Measurements from ENCODE around the gene FAM199X. TPM values are rescaled to one million over a fixed set of nuclear protein-coding genes. Genes with fewer than 3 reads are reported as not detected.

Gene FAM199X
- total and polyA plus RNA-seq, 2 experiments from 2014 or later: 9.7 to 16.9 TPM

- Histone ChIP-seq H3K4me3 (no peak overlapping the region), H3K9ac (no peak overlapping the region), H3K79me2 (ENCODE audit: insufficient read depth) (no peaks in the 10 kb centered on the region), H3K27ac (no peak overlapping the region), H3K4me2 (ENCODE audit: unreplicated experiment) (no peak overlapping the region), H3K4me1 (ENCODE audit: insufficient read depth) (no peaks in the 10 kb centered on the region), H2AFZ (no peak overlapping the region), H4K20me1 (ENCODE audit: insufficient read depth) (no peaks in the 10 kb centered on the region), H3K9me3 (ENCODE audit: low read depth) (no peaks in the 10 kb centered on the region), H3K27me3 (replicated peaks; ENCODE audit: insufficient read depth) (no peaks in the 10 kb centered on the region), H3K9me2 (ENCODE audit: insufficient read depth) (no peaks in the 10 kb centered on the region), H3K36me3 (ENCODE audit: low read depth) (no peaks in the 10 kb centered on the region), H3F3A (ENCODE audit: insufficient read depth) (no peaks in the 10 kb centered on the region)
- 12 to 21% methylated on average over 2 of the region's 2 CpGs for WGBS, 2 experiments (ENCODE audit: low coverage in 1 of 2, low lambda C conversion rate in 2 of 2, missing lambda C conversion rate in 2 of 2)
- in situ Hi-C loops (cut with MboI): no loop called here
- TF ChIP-seq EZH2phosphoT487 (IDR thresholded peaks at IDR 0.05; ENCODE audit: insufficient read depth, low read depth): no peak
- no peak for TF ChIP-seq EZH2 (IDR thresholded peaks at IDR 0.05; ENCODE audit: insufficient read depth, poor library complexity, severe bottlenecking)
- no peak for DNase-seq
Observed at GRCh38 chrX:104126856-104127255, 39.4 kb upstream of the FAM199X start.

GRCh38 chrX:104130808-104131207, 35.4 kb upstream of the FAM199X start:
- no peak overlapping the region for H3K4me2 ChIP-seq (ENCODE audit: unreplicated experiment)
- peak; percentile 2 for DNase-seq
- H3K27me3 ChIP-seq (replicated peaks; ENCODE audit: insufficient read depth): no peaks in the 10 kb centered on the region
- no peaks in the 10 kb centered on the region for H3K4me1 ChIP-seq (ENCODE audit: insufficient read depth)
- no peaks in the 10 kb centered on the region for H3F3A ChIP-seq (ENCODE audit: insufficient read depth)
- no peak overlapping the region for H3K4me3 ChIP-seq
- no peak for TF ChIP-seq EZH2phosphoT487 (IDR thresholded peaks at IDR 0.05; ENCODE audit: insufficient read depth, low read depth)
- peaks cover 14% of the 10 kb centered on the region; the same call in 1 of the 2 replicates for H3K79me2 ChIP-seq (ENCODE audit: insufficient read depth)
- no peaks in the 10 kb centered on the region for H3K9me3 ChIP-seq (ENCODE audit: low read depth)
- 90 to 96% methylated on average over 6 of the region's 6 CpGs for WGBS, 2 experiments (ENCODE audit: low coverage in 1 of 2, low lambda C conversion rate in 2 of 2, missing lambda C conversion rate in 2 of 2)
- no peaks in the 10 kb centered on the region for H3K9me2 ChIP-seq (ENCODE audit: insufficient read depth)
- H3K36me3 ChIP-seq (ENCODE audit: low read depth): no peaks in the 10 kb centered on the region
- H2AFZ ChIP-seq: no peak overlapping the region
- H3K27ac ChIP-seq: no peak overlapping the region
- no peak overlapping the region for H3K9ac ChIP-seq
- in situ Hi-C loops (cut with MboI): no loop called here
- no peaks in the 10 kb centered on the region for H4K20me1 ChIP-seq (ENCODE audit: insufficient read depth)

DNA sequence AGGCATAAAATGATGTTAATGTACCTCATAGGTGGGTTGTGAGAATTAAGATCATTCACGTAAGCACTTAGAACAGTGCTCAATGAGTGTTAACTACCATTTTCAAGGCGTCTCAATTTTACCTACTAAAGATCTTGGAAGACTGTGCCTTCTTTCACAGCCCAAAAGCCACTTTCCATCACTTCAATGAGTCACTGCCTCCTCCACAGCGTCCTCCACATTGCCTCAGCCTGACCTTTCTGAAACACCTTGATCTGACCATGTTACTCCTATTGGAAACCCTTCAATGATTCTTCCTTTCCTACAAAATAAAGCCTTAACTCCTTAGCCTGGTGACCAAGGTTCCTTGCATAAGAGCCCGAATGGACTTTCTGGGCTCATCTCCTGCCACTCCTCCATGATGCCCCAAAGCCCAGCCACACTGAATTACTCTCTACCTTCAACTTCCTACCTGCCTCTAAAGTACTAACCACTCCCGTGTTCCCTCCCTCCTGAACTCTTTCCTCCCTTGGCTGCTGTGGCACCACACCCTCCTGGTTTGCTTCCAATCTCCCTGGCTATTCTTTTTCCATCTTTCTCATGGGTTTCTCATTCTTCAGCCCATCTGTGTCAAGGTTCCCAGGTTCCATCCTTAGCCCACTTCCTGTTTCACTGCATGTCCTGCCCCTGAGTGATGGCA, 31.5 kb upstream of the FAM199X start:
- 96 to 97% methylated on average over 5 of the region's 5 CpGs for WGBS, 2 experiments (ENCODE audit: low coverage in 1 of 2, low lambda C conversion rate in 2 of 2, missing lambda C conversion rate in 2 of 2)
- no peaks in the 10 kb centered on the region for H3K36me3 ChIP-seq (ENCODE audit: low read depth)
- H3F3A ChIP-seq (ENCODE audit: insufficient read depth): no peaks in the 10 kb centered on the region
- H3K9me3 ChIP-seq (ENCODE audit: low read depth): no peaks in the 10 kb centered on the region
- H3K4me2 ChIP-seq (ENCODE audit: unreplicated experiment): no peak overlapping the region
- H3K27ac ChIP-seq: no peak overlapping the region
- in situ Hi-C loops (cut with MboI): no loop called here
- H2AFZ ChIP-seq: no peak overlapping the region
- TF ChIP-seq EZH2phosphoT487 (IDR thresholded peaks at IDR 0.05; ENCODE audit: insufficient read depth, low read depth) (no peak), EZH2 (IDR thresholded peaks at IDR 0.05; ENCODE audit: insufficient read depth, poor library complexity, severe bottlenecking) (no peak)
- peaks cover 14% of the 10 kb centered on the region; the same call in 1 of the 2 replicates for H3K79me2 ChIP-seq (ENCODE audit: insufficient read depth)
- H3K4me3 ChIP-seq: no peak overlapping the region
- H3K9me2 ChIP-seq (ENCODE audit: insufficient read depth): no peaks in the 10 kb centered on the region
- H4K20me1 ChIP-seq (ENCODE audit: insufficient read depth): no peaks in the 10 kb centered on the region
- H3K4me1 ChIP-seq (ENCODE audit: insufficient read depth): no peaks in the 10 kb centered on the region
- no peak overlapping the region for H3K9ac ChIP-seq
- no peaks in the 10 kb centered on the region for H3K27me3 ChIP-seq (replicated peaks; ENCODE audit: insufficient read depth)
- DNase-seq: no peak

- no peaks in the 10 kb centered on the region for H3K9me3 ChIP-seq (ENCODE audit: low read depth)
- H3K79me2 ChIP-seq (ENCODE audit: insufficient read depth): peaks cover 17% of the 10 kb centered on the region; the same call in 1 of the 2 replicates
- H3K36me3 ChIP-seq (ENCODE audit: low read depth): no peaks in the 10 kb centered on the region
- no peaks in the 10 kb centered on the region for H3K27me3 ChIP-seq (replicated peaks; ENCODE audit: insufficient read depth)
- H3K4me1 ChIP-seq (ENCODE audit: insufficient read depth): no peaks in the 10 kb centered on the region
- 91 to 100% methylated on average over 1 of the region's 1 CpG for WGBS, 2 experiments (ENCODE audit: low coverage in 1 of 2, low lambda C conversion rate in 2 of 2, missing lambda C conversion rate in 2 of 2)
- H3K4me2 ChIP-seq (ENCODE audit: unreplicated experiment): peak overlapping the region; percentile 71
- in situ Hi-C loops (cut with MboI): no loop called here
- H3F3A ChIP-seq (ENCODE audit: insufficient read depth): no peaks in the 10 kb centered on the region
- no peak for DNase-seq
- H4K20me1 ChIP-seq (ENCODE audit: insufficient read depth): no peaks in the 10 kb centered on the region
- peak overlapping the region; percentile 82 for H3K9ac ChIP-seq
- no peak overlapping the region for H3K27ac ChIP-seq
- H2AFZ ChIP-seq: no peak overlapping the region
- TF ChIP-seq EZH2phosphoT487 (IDR thresholded peaks at IDR 0.05; ENCODE audit: insufficient read depth, low read depth) (no peak), EZH2 (IDR thresholded peaks at IDR 0.05; ENCODE audit: insufficient read depth, poor library complexity, severe bottlenecking) (no peak)
- H3K9me2 ChIP-seq (ENCODE audit: insufficient read depth): no peaks in the 10 kb centered on the region
- no peak overlapping the region for H3K4me3 ChIP-seq
Observed at GRCh38 chrX:104135677-104136076, 30.6 kb upstream of the FAM199X start.
